DOHH2 (cell line): Measurements from ENCODE around the gene AGK.

Source experiments
- H3F3A ChIP-seq: fragments of 200-600 bp; sonication (generic), shearing (Covaris generic); 2 replicates; pipeline ENCODE4 v1.6.0; 2016; ENCODE audit warnings: antibody characterized with exemption, mild to moderate bottlenecking; ENCODE audit not compliant: control insufficient read depth, insufficient read depth
- H3K27ac ChIP-seq: fragments of 200-600 bp; sonication (generic); 2 replicates; pipeline ENCODE4 v1.5.1; 2014; ENCODE audit warnings: low read depth, mild to moderate bottlenecking, low read length, moderate library complexity
- H3K27me3 ChIP-seq: fragments of 200-600 bp; sonication (generic); 2 replicates; pipeline ENCODE4 v1.6.1; 2014; ENCODE audit warnings: mild to moderate bottlenecking, low read length, mixed read lengths; ENCODE audit not compliant: control insufficient read depth
- H3K36me3 ChIP-seq: fragments of 200-600 bp; sonication (generic); 2 replicates; pipeline ENCODE4 v1.6.1; 2014; ENCODE audit warnings: mild to moderate bottlenecking, low read length, moderate library complexity, mixed read lengths; ENCODE audit not compliant: control insufficient read depth
- H3K4me1 ChIP-seq: fragments of 200-600 bp; sonication (generic); 2 replicates; pipeline ENCODE4 v1.6.1; 2014; ENCODE audit warnings: mild to moderate bottlenecking, low read length, mixed read lengths; ENCODE audit not compliant: control insufficient read depth
- H3K4me2 ChIP-seq: fragments of 200-600 bp; sonication (generic); 2 replicates; pipeline ENCODE4 v1.6.0; 2014; ENCODE audit warnings: mild to moderate bottlenecking, low read length, moderate library complexity
- H3K4me3 ChIP-seq: fragments of 200-600 bp; sonication (generic); 2 replicates; pipeline ENCODE4 v1.5.1; 2014; ENCODE audit warnings: mild to moderate bottlenecking, low read length, mixed read lengths
- H3K79me2 ChIP-seq: fragments of 200-600 bp; sonication (generic); 2 replicates; pipeline ENCODE4 v1.6.1; 2014; ENCODE audit warnings: mild to moderate bottlenecking, low read length, mixed read lengths; ENCODE audit not compliant: control insufficient read depth
- H3K9me2 ChIP-seq: fragments of 200-600 bp; sonication (generic); replicated peaks from 2 replicates; pipeline ENCODE4 v1.6.1; 2014; ENCODE audit warnings: mild to moderate bottlenecking, low read length, mixed read lengths; ENCODE audit not compliant: control insufficient read depth
- H3K9me3 ChIP-seq: fragments of 200-600 bp; sonication (generic); 2 replicates; pipeline ENCODE4 v1.6.1; 2014; ENCODE audit warnings: antibody characterized with exemption, low read length, mixed read lengths; ENCODE audit not compliant: control insufficient read depth, insufficient read depth
- H4K20me1 ChIP-seq: fragments of 200-600 bp; sonication (generic); 2 replicates; pipeline ENCODE4 v1.6.0; 2014; ENCODE audit warnings: low read depth, mild to moderate bottlenecking, antibody characterized with exemption, low read length, moderate library complexity; ENCODE audit not compliant: control insufficient read depth, insufficient read depth
- CTCF ChIP-seq: fragments of 200-600 bp; sonication (generic); IDR thresholded peaks from one replicate; pipeline ENCODE4 v1.5.1; 2014; ENCODE audit warnings: antibody characterized with exemption, mild to moderate bottlenecking, low read depth, low read length; ENCODE audit not compliant: poor library complexity, severe bottlenecking
- EZH2phosphoT487 ChIP-seq: fragments of 200-600 bp; sonication (generic); IDR thresholded peaks from 2 replicates; pipeline ENCODE4 v1.6.1; 2017; ENCODE audit warnings: borderline replicate concordance, mild to moderate bottlenecking, antibody characterized with exemption, low read length, moderate library complexity, mixed read lengths

Gene AGK

GRCh38 chr7:141515941-141516340, 35.3 kb upstream of the AGK start:
- no peaks in the 10 kb centered on the region for H3K9me2 ChIP-seq
- H3F3A ChIP-seq: no peaks in the 10 kb centered on the region
- H3K4me3 ChIP-seq: no peak overlapping the region
- H3K27ac ChIP-seq: no peak overlapping the region
- no peak overlapping the region for H3K4me2 ChIP-seq
- H3K27me3 ChIP-seq: peaks cover 30% of the 10 kb centered on the region
- H3K9me3 ChIP-seq: no peaks in the 10 kb centered on the region
- no peak for TF ChIP-seq EZH2phosphoT487
- TF ChIP-seq CTCF: no peak
- no peaks in the 10 kb centered on the region for H4K20me1 ChIP-seq
- no peaks in the 10 kb centered on the region for H3K36me3 ChIP-seq
- H3K4me1 ChIP-seq: peaks cover 12% of the 10 kb centered on the region
- no peaks in the 10 kb centered on the region for H3K79me2 ChIP-seq

- H3K36me3 ChIP-seq: no peaks in the 10 kb centered on the region
- H3K4me2 ChIP-seq: no peak overlapping the region
- no peaks in the 10 kb centered on the region for H4K20me1 ChIP-seq
- no peak overlapping the region for H3K4me3 ChIP-seq
- H3K79me2 ChIP-seq: no peaks in the 10 kb centered on the region
- no peaks in the 10 kb centered on the region for H3K9me2 ChIP-seq
- no peaks in the 10 kb centered on the region for H3K9me3 ChIP-seq
- H3K27ac ChIP-seq: no peak overlapping the region
- H3F3A ChIP-seq: no peaks in the 10 kb centered on the region
- no peaks in the 10 kb centered on the region for H3K4me1 ChIP-seq
- no peaks in the 10 kb centered on the region for H3K27me3 ChIP-seq
- TF ChIP-seq CTCF (no peak), EZH2phosphoT487 (no peak)
Measured at GRCh38 chr7:141519623-141520022, 31.6 kb upstream of the AGK start.

- Histone ChIP-seq H3F3A (no peaks in the 10 kb centered on the region), H4K20me1 (no peaks in the 10 kb centered on the region), H3K4me2 (no peak overlapping the region), H3K79me2 (no peaks in the 10 kb centered on the region), H3K27ac (no peak overlapping the region), H3K9me3 (no peaks in the 10 kb centered on the region), H3K27me3 (peaks cover 3% of the 10 kb centered on the region; the same call in 1 of the 2 replicates), H3K4me3 (no peak overlapping the region), H3K9me2 (no peaks in the 10 kb centered on the region), H3K36me3 (no peaks in the 10 kb centered on the region), H3K4me1 (no peaks in the 10 kb centered on the region)
- TF ChIP-seq EZH2phosphoT487: no peak
- no peak for TF ChIP-seq CTCF
Measured at GRCh38 chr7:141522657-141523342, 28.4 kb upstream of the AGK start.
